ENCODE data around the gene PRICKLE1. TPM values are rescaled to one million over a fixed set of nuclear protein-coding genes. Genes with fewer than 3 reads are reported as not detected.

Gene PRICKLE1
- total and polyA plus RNA-seq, 2 of the 4 experiments (the other 2 are of a cell fraction): 21.3 to 21.7 TPM

DNA sequence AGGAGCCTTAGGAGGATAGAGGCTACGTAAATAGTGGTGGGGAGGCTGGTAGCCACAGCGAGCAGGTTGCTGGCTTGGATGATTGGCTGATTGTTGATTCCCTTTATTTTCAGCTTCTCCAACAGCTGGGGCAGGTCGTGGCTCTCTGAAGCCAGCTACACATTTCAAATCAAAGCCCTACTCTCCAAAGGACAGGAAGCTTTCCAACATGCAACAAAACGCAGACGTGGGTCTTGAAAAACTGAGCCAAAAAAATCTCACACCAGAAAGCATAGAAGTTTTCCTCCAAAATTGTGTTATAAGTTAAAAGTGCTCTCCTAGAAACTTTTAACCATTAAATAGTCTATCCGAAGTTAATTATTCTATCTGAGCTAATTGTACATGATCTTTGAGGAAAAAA is 37.6 kb upstream of the PRICKLE1 start:
- no peak for TF ChIP-seq ELK1 (IDR thresholded peaks at IDR 0.05; ENCODE audit: borderline replicate concordance, low read depth, low read length)

More for the DNA sequence above, 37.6 kb upstream of the PRICKLE1 start:
- no CpG with 5 or more reads among the region's 6 CpGs for WGBS, 2 experiments (ENCODE audit: extremely low coverage in 2 of 2, insufficient read length in 1 of 2)
- Histone ChIP-seq H2BK5ac (ENCODE audit: low read depth, low read length, poor library complexity, severe bottlenecking) (no peak overlapping the region), H4K91ac (ENCODE audit: insufficient read depth, low read depth, low read length) (no peak overlapping the region), H2AK9ac (replicated peaks; ENCODE audit: low read depth, low read length, poor library complexity) (no peak overlapping the region), H2BK15ac (ENCODE audit: low read depth, low read length) (no peak overlapping the region), H3K9me3 (ENCODE audit: control insufficient read depth, insufficient read depth, low read length) (peaks cover 2% of the 10 kb centered on the region; the same call in 1 of the 2 replicates), H3K9me1 (ENCODE audit: insufficient read depth, low read length) (no peaks in the 10 kb centered on the region), H3K18ac (ENCODE audit: low read depth, low read length) (no peak overlapping the region), H3K9ac (ENCODE audit: low read depth, low read length) (no peak overlapping the region), H4K8ac (ENCODE audit: low read depth in 2 of 2, low read length in 2 of 2) (no peak overlapping the region), H3K56ac (ENCODE audit: extremely low read depth, insufficient read depth, low read length) (no peak overlapping the region), H2AFZ (replicated peaks; ENCODE audit: low read length, poor library complexity) (no peak overlapping the region), H4K5ac (ENCODE audit: low read depth, low read length) (no peak overlapping the region), H4K20me1 (ENCODE audit: insufficient read depth, low read length) (no peaks in the 10 kb centered on the region), H3K79me1 (ENCODE audit: low read depth in 1 of 2, low read length in 2 of 2) (no peaks in the 10 kb centered on the region), H3K4ac (ENCODE audit: low read depth, low read length) (no peak overlapping the region), H2AK5ac (ENCODE audit: low read depth, low read length) (no peak overlapping the region), H3K14ac (replicated peaks; ENCODE audit: low read depth, low read length) (no peak overlapping the region), H3K23ac (ENCODE audit: low read depth, low read length) (no peak overlapping the region), H2BK120ac (ENCODE audit: low read depth, low read length) (no peak overlapping the region), H3K4me1 (ENCODE audit: control insufficient read depth, insufficient read depth, low read length) (no peaks in the 10 kb centered on the region), H2BK20ac (ENCODE audit: low read depth, low read length) (no peak overlapping the region), H3K36me3 (ENCODE audit: control insufficient read depth, insufficient read depth, low read length) (no peaks in the 10 kb centered on the region), H3K4me3 (ENCODE audit: insufficient read depth, low read depth, low read length) (no peak overlapping the region), H3K27me3 (ENCODE audit: control insufficient read depth, insufficient read depth, low read length) (peaks cover 6% of the 10 kb centered on the region), H3K4me2 (ENCODE audit: low read depth, low read length) (no peak overlapping the region), H3K27ac (ENCODE audit: insufficient read depth, low read length) (no peak overlapping the region)
- BruUV-seq (replicated peaks): no TSS peak
- CTCF ChIA-PET: no interaction called here
- intact Hi-C loops (cut with micrococcal nuclease): no loop called here
- in situ Hi-C loops (cut with MboI; ENCODE audit: low sequenced_read_pairs): no loop called here
- POLR2A ChIA-PET (ENCODE audit: unreplicated experiment): interaction anchor here (0.6 kb wide), 1 partner anchor 177 kb away, joined by 3 read pairs; no protein-coding TSS in a partner anchor
- dilution Hi-C loops (cut with HindIII; ENCODE audit: low sequenced_read_pairs, unreplicated experiment): no loop called here
- no peak for DNase-seq
- no peak for ATAC-seq (ENCODE audit: low read depth)
